SKM-1 (cell line): ENCODE results near the gene KBTBD13.
"Not testable (repeated sequence)": the region's sequence is repeated elsewhere in the genome, so short reads cannot be mapped to it uniquely, and the experiment has no call there.

Experiments
- DNase-seq: peaks from one replicate; lab custom pipeline; 2025; ENCODE audit not compliant: unreplicated experiment; lab: John Stamatoyannopoulos, UW

The KBTBD13 gene

GRCh38 chr15:65076486-65077290 is at the start of gene KBTBD13:
KBTBD13 (plus strand) TSS chr15:65076746; CDS start chr15:65076816, 70 bp downstream.
- DNase-seq: no peak

GRCh38 chr15:65026756-65027155 is 49.8 kb upstream of the KBTBD13 start:
- DNase-seq: no peak

GRCh38 chr15:65027593-65027992 is 49.0 kb upstream of the KBTBD13 start:
- no peak for DNase-seq

- no peak for DNase-seq
Measured at GRCh38 chr15:65028338-65028737, 48.2 kb upstream of the KBTBD13 start.

GRCh38 chr15:65028921-65029735 is 47.4 kb upstream of the KBTBD13 start, which contains the start of gene MTFMT:
MTFMT (minus strand) TSS chr15:65029639; CDS start chr15:65029613, 26 bp downstream.
- DNase-seq: peak; percentile 81

- DNase-seq: no peak
Measured at GRCh38 chr15:65029736-65030208, 46.8 kb upstream of the KBTBD13 start.

GRCh38 chr15:65032801-65033537 is 43.6 kb upstream of the KBTBD13 start:
- peak; percentile 59 for DNase-seq

- DNase-seq: peak; percentile 67
Measured at GRCh38 chr15:65033659-65034269, 42.8 kb upstream of the KBTBD13 start.

GRCh38 chr15:65034719-65035118 is 41.8 kb upstream of the KBTBD13 start:
- no peak for DNase-seq

GRCh38 chr15:65037309-65037708 is 39.2 kb upstream of the KBTBD13 start:
- DNase-seq: no peak

- DNase-seq: no peak
Measured at GRCh38 chr15:65038428-65038827, 38.1 kb upstream of the KBTBD13 start.

GRCh38 chr15:65038836-65039235 is 37.7 kb upstream of the KBTBD13 start:
- DNase-seq: no peak

- no peak for DNase-seq
Measured at GRCh38 chr15:65040461-65040860, 36.1 kb upstream of the KBTBD13 start.

GRCh38 chr15:65041787-65042186 is 34.8 kb upstream of the KBTBD13 start:
- no peak for DNase-seq

- DNase-seq: no peak
Measured at GRCh38 chr15:65042776-65043327, 33.7 kb upstream of the KBTBD13 start.

GRCh38 chr15:65044218-65044617 is 32.3 kb upstream of the KBTBD13 start:
- DNase-seq: not testable (repeated sequence)

GRCh38 chr15:65044724-65045481 is 31.6 kb upstream of the KBTBD13 start, which contains the start of gene SLC51B:
SLC51B (plus strand) TSS chr15:65045387; CDS start chr15:65050005, 4,618 bp downstream.
- DNase-seq: no peak

GRCh38 chr15:65048241-65048640 is 28.3 kb upstream of the KBTBD13 start:
- no peak for DNase-seq

GRCh38 chr15:65049418-65049840 is 27.1 kb upstream of the KBTBD13 start:
- DNase-seq: peak; percentile 83
